ENCODE data around the gene CDH19.
"Not testable (repeated sequence)": the region's sequence is repeated elsewhere in the genome, so short reads cannot be mapped to it uniquely, and the experiment has no call there.

CDH19 gene

GRCh38 chr18:66506178-66506577 lies 97.7 kb downstream of the CDH19 start:
- H3K4me3 ChIP-seq (replicated peaks; ENCODE audit: low read depth, low read length): no peak overlapping the region
- no peak for DNase-seq (ENCODE audit: extremely low read depth, low read depth)
- no peak for TF ChIP-seq CTCF (IDR thresholded peaks at IDR 0.05; ENCODE audit: low read depth, low read length, missing control alignments)

GRCh38 chr18:66497351-66497750 lies 106.5 kb downstream of the CDH19 start:
- no peak overlapping the region for H3K4me3 ChIP-seq (replicated peaks; ENCODE audit: low read depth, low read length)
- no peak for TF ChIP-seq CTCF (IDR thresholded peaks at IDR 0.05; ENCODE audit: low read depth, low read length, missing control alignments)

GRCh38 chr18:66495844-66496243 lies 108.0 kb downstream of the CDH19 start:
- H3K4me3 ChIP-seq (replicated peaks; ENCODE audit: low read depth, low read length): no peak overlapping the region
- DNase-seq (ENCODE audit: extremely low read depth, low read depth): no peak
- TF ChIP-seq CTCF (IDR thresholded peaks at IDR 0.05; ENCODE audit: low read depth, low read length, missing control alignments): no peak

More at GRCh38 chr18:66497351-66497750, 106.5 kb downstream of the CDH19 start:
- DNase-seq (ENCODE audit: extremely low read depth, low read depth): no peak

- DNase-seq (ENCODE audit: extremely low read depth, low read depth): no peak
- TF ChIP-seq CTCF (IDR thresholded peaks at IDR 0.05; ENCODE audit: low read depth, low read length, missing control alignments): no peak
- H3K4me3 ChIP-seq (replicated peaks; ENCODE audit: low read depth, low read length): no peak overlapping the region
Observed at GRCh38 chr18:66473882-66474281, 130.0 kb downstream of the CDH19 start.

GRCh38 chr18:66466184-66466583 lies 137.7 kb downstream of the CDH19 start:
- not testable (repeated sequence) for H3K4me3 ChIP-seq (replicated peaks; ENCODE audit: low read depth, low read length); DNase-seq (ENCODE audit: extremely low read depth, low read depth)

GRCh38 chr18:66461344-66461743 lies 142.5 kb downstream of the CDH19 start:
- H3K4me3 ChIP-seq (replicated peaks; ENCODE audit: low read depth, low read length): no peak overlapping the region
- no peak for TF ChIP-seq CTCF (IDR thresholded peaks at IDR 0.05; ENCODE audit: low read depth, low read length, missing control alignments)
- DNase-seq (ENCODE audit: extremely low read depth, low read depth): no peak

- no peak for TF ChIP-seq CTCF (IDR thresholded peaks at IDR 0.05; ENCODE audit: low read depth, low read length, missing control alignments)
- H3K4me3 ChIP-seq (replicated peaks; ENCODE audit: low read depth, low read length): no peak overlapping the region
- DNase-seq (ENCODE audit: extremely low read depth, low read depth): no peak
Observed at GRCh38 chr18:66457245-66457644, 146.6 kb downstream of the CDH19 start.

Data from HFF-Myc (cell line).